Measurements from ENCODE around the gene PDE4C.

Gene PDE4C

DNA sequence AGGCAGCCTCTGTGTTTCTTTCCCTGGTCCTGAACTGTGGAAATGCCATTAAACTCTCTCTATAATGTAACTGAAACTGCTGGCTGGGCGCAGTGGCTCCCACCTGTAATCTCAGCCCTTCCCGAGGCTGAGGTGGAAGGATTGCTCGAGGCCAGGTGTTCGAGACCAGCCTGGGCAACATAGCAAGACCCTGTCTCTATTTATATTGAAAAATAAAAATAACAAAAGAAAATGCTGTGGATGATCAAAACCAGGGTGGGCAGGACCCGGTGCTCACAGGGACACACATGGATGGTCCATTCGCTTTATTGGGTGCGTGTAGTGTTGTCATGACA, 29.8 kb downstream of the PDE4C start:
- no peak for FAIRE-seq

DNA sequence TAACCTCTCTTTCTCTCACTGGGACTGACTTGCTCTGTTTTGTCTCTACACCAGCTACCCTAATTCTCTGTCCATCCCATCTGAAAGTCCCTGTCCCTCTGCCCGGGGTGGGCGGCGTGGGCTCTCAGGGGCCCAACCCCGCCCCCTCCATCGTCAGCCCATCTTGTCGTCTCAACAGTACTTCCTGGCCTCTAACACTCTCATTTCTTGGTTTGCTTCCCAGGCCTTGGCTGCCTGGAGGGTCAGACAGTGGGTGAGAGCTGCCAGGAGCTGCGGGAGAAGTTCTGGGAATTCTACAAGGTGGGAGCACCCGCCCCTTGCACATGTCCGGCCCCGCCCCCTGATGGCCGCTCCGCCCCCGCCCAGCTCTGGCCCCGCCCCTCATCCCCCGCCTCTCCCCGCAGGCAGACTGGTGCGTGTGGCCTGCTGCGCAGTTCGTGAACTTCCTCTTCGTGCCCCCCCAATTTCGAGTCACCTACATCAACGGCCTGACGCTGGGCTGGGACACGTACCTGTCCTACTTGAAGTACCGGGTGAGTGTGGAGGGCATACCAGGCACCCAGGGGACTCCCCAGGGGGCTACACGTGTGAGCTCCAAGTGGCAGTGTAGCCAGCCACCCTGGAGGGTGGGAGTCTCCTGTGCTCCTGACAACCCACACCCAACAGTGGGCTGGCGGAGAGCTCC, 31.5 kb downstream of the PDE4C start:
- FAIRE-seq, result no peak

DNA sequence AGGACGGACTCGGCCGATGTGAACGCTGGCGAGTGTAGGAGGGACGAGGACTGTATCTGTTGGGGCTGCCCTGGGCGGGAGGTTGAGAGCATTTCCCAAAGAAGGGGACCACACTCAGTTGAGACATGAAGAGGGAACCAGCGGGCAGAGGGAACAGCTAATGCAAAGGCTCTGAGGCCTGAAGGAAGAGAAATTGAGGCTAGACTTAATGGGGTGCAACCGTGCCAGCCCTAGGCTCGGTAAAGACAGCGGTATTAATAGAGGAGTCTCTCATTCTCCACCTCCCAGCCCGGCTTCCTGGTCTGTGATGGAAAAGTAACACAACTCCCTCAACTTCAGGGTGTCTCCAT, 32.1 kb downstream of the PDE4C start:
- no peak for FAIRE-seq

DNA sequence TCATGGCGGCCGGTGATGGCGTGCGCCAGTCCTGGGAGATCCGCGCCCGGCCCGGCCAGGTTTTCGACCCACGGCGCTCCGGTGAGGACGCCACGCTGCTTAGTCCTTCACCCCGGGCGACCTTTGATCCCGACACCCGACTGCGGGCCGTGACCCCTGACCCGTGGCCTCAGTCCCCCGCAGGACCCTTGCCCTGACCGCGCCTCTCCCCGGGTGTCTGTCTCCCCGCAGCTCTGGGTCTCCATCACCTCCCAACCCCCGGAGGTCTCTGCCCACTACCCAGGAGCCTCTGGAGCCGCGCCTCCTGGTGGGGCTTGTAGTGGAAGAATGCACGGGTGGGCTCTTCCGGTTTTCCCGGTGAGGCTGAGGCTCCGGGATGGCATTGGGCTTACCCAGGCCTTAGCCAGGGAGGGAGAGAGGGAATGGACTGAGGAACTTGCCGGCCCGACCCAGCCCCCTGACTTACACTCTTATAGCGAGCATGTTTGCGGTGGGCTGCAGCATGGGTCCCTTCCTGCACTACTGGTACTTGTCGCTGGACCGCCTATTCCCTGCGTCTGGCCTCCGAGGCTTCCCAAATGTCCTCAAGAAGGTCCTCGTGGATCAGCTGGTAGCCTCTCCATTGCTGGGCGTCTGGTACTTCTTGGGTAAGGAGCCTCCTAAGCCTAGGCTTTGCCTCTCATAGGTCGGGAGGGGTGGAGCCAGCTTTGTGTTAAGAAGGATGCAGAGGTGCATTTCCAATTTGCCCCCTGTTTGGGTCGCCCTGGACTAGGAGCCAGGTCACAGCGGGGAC, 32.7 kb downstream of the PDE4C start:
- FAIRE-seq, result no peak

DNA sequence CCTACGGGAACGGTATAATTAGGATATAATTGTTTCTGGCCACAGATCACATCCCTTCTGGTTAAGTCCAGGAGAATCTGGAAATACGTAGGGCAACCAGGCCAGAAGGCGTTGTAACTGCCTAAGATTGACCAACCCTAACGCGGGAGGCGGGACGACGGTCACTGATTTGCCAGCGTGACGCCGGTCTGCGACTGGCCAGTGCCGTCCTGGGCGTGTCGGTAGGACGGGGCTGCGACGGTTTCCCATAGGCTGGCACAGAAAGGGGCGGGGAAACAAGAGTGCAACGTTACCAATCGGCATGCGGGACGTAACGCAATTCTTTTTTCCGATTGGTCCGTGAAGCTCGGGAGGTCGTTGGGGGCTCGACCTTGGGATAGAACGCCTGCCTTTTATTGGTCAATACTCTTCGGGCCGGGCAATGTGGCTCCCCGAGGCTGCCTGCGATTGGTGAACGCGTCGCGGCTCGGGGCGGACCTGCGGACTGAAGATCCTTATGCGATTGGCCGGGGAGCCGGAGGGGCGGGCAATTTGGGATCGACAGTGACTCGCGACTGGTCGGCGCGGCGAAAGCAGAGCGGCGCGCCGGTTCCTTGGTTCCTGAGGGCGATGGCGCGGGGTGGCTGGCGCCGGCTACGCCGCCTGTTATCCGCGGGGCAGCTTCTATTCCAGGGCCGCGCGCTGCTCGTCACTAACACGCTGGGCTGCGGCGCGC, 33.4 kb downstream of the PDE4C start, which contains the start of gene MPV17L2:
Gene MPV17L2, plus strand, starts transcription at position 546 of the 715 bp plus-strand sequence. Its CDS starts 64 bp downstream, at position 610.
- peak; percentile 100 for FAIRE-seq

DNA sequence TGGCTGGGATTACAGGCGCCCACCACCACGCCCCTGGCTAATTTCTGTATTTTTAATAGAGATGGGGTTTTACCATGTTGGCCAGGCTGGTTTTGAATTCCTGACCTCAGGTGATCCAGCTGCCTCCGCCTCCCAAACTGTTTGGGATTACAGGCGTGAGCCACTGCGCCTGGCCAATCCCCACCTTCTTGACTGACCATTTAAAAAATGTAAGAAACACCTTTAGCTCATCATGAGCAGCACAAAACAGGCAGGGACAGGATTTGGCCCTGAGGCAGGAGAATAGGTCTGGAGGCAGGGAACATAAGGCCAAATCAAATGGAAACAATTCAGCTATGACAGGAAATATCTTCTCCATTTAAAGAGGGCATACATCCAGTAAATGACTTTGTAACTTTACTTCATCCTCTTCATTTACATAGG, 34.6 kb downstream of the PDE4C start:
- FAIRE-seq, result no peak

DNA sequence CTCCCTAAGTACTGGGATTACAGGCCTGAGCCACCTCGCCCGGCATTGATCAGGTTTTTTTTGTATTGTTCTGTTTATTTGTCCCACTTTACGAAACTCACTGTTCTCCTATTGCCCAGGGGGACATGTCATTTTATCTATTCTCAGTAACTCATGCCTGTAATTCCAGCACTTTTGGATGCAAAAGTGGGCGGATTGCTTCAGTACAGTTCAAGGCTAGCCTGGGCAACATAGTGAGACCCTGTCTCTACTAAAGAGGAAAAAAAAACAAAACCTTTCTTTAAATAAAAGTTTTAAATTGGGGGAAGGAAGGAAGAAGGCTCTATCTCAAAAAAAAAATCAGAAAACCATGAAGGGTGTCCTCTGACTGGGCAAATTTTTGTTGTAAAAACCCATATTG, 36.0 kb downstream of the PDE4C start:
- FAIRE-seq, result no peak

DNA sequence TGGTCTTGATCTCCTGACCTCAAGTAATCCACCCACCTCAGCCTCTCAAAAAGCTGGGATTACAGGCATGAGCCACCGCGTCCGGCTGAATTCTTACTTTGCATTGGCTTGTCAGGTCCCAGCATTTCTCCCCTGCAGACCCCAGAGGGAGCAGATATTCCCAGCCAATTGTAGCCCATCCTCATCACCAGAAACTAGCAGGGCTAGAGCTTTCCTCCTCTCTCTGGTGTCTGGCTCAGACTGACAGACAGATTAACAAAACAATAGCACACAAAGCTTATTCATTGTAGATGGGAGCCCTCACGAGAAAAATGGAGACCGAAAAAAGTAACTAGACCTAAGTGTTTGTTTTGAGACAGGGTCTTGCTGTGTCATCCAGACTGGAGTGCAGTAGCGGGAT, 40.7 kb downstream of the PDE4C start:
- FAIRE-seq, result no peak

DNA sequence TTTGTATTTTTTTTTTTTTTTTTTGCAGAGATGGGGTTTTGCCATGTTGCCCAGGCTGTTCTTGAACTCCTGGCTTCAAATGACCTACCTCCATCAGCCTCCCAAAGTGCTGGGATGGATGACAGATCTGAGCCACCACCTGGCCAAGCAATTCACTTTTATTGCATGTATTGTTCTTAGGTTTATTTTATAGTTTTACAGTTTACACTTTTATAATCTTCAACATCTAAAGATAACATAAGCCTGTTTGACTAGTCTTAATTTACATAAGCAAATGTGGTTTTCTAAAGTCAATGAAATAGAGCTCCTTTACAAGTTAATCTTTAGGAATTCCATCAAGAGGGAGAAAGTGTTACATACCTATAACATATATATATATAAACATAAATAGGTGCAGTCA, 42.7 kb downstream of the PDE4C start:
- no peak for FAIRE-seq

DNA sequence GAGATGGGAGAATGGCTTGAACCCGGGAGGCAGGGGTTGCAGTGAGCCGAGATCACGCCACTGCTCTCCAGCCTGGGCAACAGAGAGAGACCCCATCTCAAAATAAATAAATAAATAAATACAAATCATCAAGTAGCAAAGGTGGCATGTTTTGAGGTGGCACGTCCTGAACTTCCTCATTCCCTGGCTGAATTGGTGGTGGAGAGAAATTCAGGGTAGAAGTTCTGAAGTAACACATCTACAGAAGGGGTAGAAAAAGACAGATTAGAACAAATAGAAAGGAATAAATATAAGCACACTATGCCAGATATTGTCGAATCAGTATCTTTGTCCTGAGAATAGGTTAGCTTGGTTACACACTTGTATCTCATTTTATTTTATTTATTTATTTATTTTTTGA, 46.3 kb downstream of the PDE4C start:
- FAIRE-seq, result no peak

DNA sequence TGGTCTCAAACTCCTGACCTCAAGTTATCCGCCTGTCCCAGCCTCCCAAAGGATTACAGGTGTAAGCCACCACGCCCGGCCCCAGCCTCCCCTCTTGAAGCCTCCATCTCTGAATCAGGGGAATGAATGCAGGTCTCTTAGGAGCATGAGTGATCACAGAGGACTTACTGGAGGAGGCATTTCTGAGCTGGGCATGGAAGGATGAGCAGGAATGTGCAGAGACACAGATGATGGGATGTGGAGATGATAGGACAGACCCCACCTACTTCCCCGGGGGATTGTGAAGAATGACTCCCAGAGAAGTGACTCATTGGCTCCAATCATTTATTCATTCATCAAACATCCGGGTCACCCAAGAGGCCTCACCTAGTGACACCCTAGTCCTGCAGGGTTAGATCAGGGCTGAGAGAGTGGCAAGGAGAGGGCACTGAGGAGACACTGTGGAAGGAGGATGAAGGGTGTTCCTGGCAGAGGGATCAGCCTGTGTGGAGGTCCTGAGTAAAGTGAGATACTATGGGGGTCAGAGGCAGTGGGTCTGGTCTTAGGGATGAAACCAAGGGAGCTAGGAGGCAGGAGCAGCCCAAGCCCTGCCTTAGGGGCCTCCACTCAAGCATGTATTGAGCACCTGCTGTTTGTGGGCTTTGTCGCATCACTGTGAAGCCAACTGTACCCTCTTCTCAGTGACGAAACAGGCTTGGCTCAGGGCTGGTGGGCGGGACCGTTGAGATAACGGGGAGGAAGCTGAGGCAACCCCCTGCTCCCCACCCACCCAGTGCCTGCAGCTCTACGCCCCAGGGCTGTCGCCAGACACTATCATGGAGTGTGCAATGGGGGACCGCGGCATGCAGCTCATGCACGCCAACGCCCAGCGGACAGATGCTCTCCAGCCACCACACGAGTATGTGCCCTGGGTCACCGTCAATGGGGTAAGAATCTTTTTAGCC, 49.6 kb downstream of the PDE4C start:
- FAIRE-seq, result no peak

DNA sequence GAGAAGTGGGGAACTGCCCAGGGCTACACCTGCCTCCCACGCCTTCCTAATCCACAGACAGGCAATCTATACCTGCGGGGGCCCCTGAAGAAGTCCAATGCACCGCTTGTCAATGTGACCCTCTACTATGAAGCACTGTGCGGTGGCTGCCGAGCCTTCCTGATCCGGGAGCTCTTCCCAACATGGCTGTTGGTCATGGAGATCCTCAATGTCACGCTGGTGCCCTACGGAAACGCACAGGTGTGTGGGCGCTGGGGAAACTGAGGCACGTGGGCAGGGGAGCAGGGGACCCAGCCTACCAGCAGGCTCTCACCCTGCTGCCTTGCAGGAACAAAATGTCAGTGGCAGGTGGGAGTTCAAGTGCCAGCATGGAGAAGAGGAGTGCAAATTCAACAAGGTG, 51.3 kb downstream of the PDE4C start:
- FAIRE-seq, result no peak
